ENCODE results near the gene C9orf85.
A peak's percentile ranks its signal among the peaks of the same experiment; 100 is the strongest.

Gene C9orf85

GRCh38 chr9:71908825-71909224, 2.6 kb upstream of the C9orf85 start:
- no peak for DNase-seq

GRCh38 chr9:71909887-71910649, 1.4 kb upstream of the C9orf85 start:
- DNase-seq = peak; percentile 25 to 75 (median 49)

- DNase-seq = no peak
These were observed 784 bp upstream of the C9orf85 start for GRCh38 chr9:71910650-71911060.

GRCh38 chr9:71911908-71912335, 483 bp downstream of the C9orf85 start:
- DNase-seq = peak in 2 of 3 donors; percentile 3 to 26

- no peak for DNase-seq
These were observed 4.1 kb downstream of the C9orf85 start for GRCh38 chr9:71915495-71915894.

GRCh38 chr9:71916834-71917534, 5.5 kb downstream of the C9orf85 start:
- peak in 1 of 3 donors; percentile 29 for DNase-seq

- DNase-seq = no peak
These were observed 7.0 kb downstream of the C9orf85 start for GRCh38 chr9:71918419-71918818.

GRCh38 chr9:71920456-71921189, 9.2 kb downstream of the C9orf85 start:
- DNase-seq = no peak

- DNase-seq = no peak
These were observed 9.9 kb downstream of the C9orf85 start for GRCh38 chr9:71921190-71921814.

- DNase-seq = peak in 1 of 3 donors; percentile 23
These were observed 13.1 kb downstream of the C9orf85 start for GRCh38 chr9:71924576-71924975.

- DNase-seq = no peak
These were observed 14.4 kb downstream of the C9orf85 start for GRCh38 chr9:71925834-71926233.

- no peak for DNase-seq
These were observed 16.9 kb downstream of the C9orf85 start for GRCh38 chr9:71928376-71928775.

- no peak for DNase-seq
These were observed 17.4 kb downstream of the C9orf85 start for GRCh38 chr9:71928806-71929205.

- DNase-seq = no peak
These were observed 17.8 kb downstream of the C9orf85 start for GRCh38 chr9:71929223-71929622.

GRCh38 chr9:71929791-71930440, 18.5 kb downstream of the C9orf85 start:
- DNase-seq = no peak

GRCh38 chr9:71931166-71931565, 19.7 kb downstream of the C9orf85 start:
- DNase-seq = no peak

- no peak for DNase-seq
These were observed 24.6 kb downstream of the C9orf85 start for GRCh38 chr9:71936066-71936465.

- DNase-seq = no peak
These were observed 25.7 kb downstream of the C9orf85 start for GRCh38 chr9:71937070-71937625.

GRCh38 chr9:71937898-71938297, 26.5 kb downstream of the C9orf85 start:
- DNase-seq = no peak

- DNase-seq = no peak
These were observed 29.7 kb downstream of the C9orf85 start for GRCh38 chr9:71941060-71941568.

- DNase-seq = no peak
These were observed 30.6 kb downstream of the C9orf85 start for GRCh38 chr9:71941998-71942567.
